H1 (cell line): ENCODE data around the gene P2RX1.

Source experiments
- ASH2L ChIP-seq: fragments of 200-600, 300-600 bp; sonication (generic); IDR thresholded peaks from one replicate; pipeline ENCODE4 v1.7.1; 2017; ENCODE audit warnings: low read length
- BRCA1 ChIP-seq: IDR thresholded peaks from 2 replicates; pipeline ENCODE4 v1.6.1; 2012; ENCODE audit warnings: low read depth, low read length, improper control_type of control experiment
- CEBPB ChIP-seq: IDR thresholded peaks from 2 replicates; pipeline ENCODE4 v1.6.1; 2012; ENCODE audit warnings: low read depth, low read length
- CTCF ChIP-seq, 3 experiments: IDR thresholded peaks; 1 replicate in 2 of 3; 2 replicates in 1 of 3; pipeline versions ENCODE4 v1.5.1 to v1.6.1; 2011; ENCODE audit warnings: low read length in 3 of 3, mild to moderate bottlenecking in 3 of 3, inconsistent platforms in 2 of 3, low read depth in 1 of 3, moderate library complexity in 1 of 3; ENCODE audit not compliant: insufficient read depth in 1 of 3; ENCODE audit errors: control extremely low read depth in 1 of 3
- EZH2 ChIP-seq: fragments of 200-600 bp; sonication (generic); IDR thresholded peaks from 2 replicates; pipeline ENCODE4 v1.7.1; 2012; ENCODE audit warnings: low read depth, mild to moderate bottlenecking, moderate library complexity, low read length, inconsistent platforms; ENCODE audit not compliant: severe bottlenecking
- GABPA ChIP-seq: IDR thresholded peaks from 2 replicates; pipeline ENCODE4 v1.6.1; 2011; ENCODE audit warnings: mild to moderate bottlenecking, low read length, moderate library complexity, borderline replicate concordance; ENCODE audit not compliant: insufficient read depth
- KDM5A ChIP-seq: fragments of 200-600 bp; IDR thresholded peaks from 2 replicates; pipeline ENCODE4 v1.7.1; 2012; ENCODE audit warnings: mild to moderate bottlenecking, low read length, inconsistent platforms, mixed read lengths
- POLR2A ChIP-seq, 2 experiments: IDR thresholded peaks; 1 replicate in 1 of 2; 2 replicates in 1 of 2; pipeline ENCODE4 v1.6.1; 2011; ENCODE audit warnings: low read depth in 2 of 2, low read length in 2 of 2, mild to moderate bottlenecking in 2 of 2; ENCODE audit errors: control extremely low read depth in 1 of 2
- POLR2AphosphoS5 ChIP-seq: IDR thresholded peaks from 2 replicates; pipeline ENCODE4 v1.6.1; 2011; ENCODE audit warnings: low read depth, low read length
- RFX5 ChIP-seq: IDR thresholded peaks from 2 replicates; pipeline ENCODE4 v1.6.1; 2011; ENCODE audit warnings: low read depth, low read length, improper control_type of control experiment, borderline replicate concordance
- SIX5 ChIP-seq: IDR thresholded peaks from 2 replicates; pipeline ENCODE4 v1.6.1; 2011; ENCODE audit warnings: mild to moderate bottlenecking, low read depth, low read length
- YY1 ChIP-seq: IDR thresholded peaks from 2 replicates; pipeline ENCODE4 v1.6.1; 2011; ENCODE audit warnings: low read depth, mild to moderate bottlenecking, low read length

GRCh38 chr17:3937359-3937758, 21.1 kb upstream of the P2RX1 start:
- TF ChIP-seq SIX5 (no peak), CTCF (IDR thresholded peaks at IDR 0.05; ENCODE audit: control extremely low read depth in 1 of 3, insufficient read depth in 1 of 3, low read depth in 1 of 3, low read length in 3 of 3) (no peak), CEBPB (no peak), POLR2AphosphoS5 (no peak), EZH2 (no peak), RFX5 (no peak), POLR2A (IDR thresholded peaks at IDR 0.05; ENCODE audit: control extremely low read depth in 1 of 2, low read depth in 2 of 2, low read length in 2 of 2) (no peak), YY1 (no peak), ASH2L (no peak), BRCA1 (no peak), KDM5A (no peak), GABPA (no peak)
